H9 (cell line): ENCODE results near the gene SMYD5. TPM values are rescaled to one million over a fixed set of nuclear protein-coding genes. Genes with fewer than 3 reads are reported as not detected.

Experiments
- DNase-seq: peaks from one replicate; pipeline ENCODE4 v3.0.0-alpha.2; 2017
- H2AFZ ChIP-seq: one replicate; pipeline ENCODE4 v1.6.1; 2013; ENCODE audit warnings: mild to moderate bottlenecking, low read length, control low read depth, moderate library complexity
- H2AK5ac ChIP-seq: 2 replicates; pipeline ENCODE4 v1.6.1; 2013; ENCODE audit warnings: low read length, control low read depth, mixed read lengths; ENCODE audit not compliant: insufficient read length
- H2BK120ac ChIP-seq: one replicate; pipeline ENCODE4 v1.6.1; 2013; ENCODE audit warnings: low read depth, mild to moderate bottlenecking, low read length, control low read depth, inconsistent platforms; ENCODE audit not compliant: poor library complexity, severe bottlenecking
- H2BK12ac ChIP-seq: 2 replicates; pipeline ENCODE4 v1.6.1; 2013; ENCODE audit warnings: low read length, control low read depth, mixed read lengths, low read depth; ENCODE audit not compliant: insufficient read length
- H2BK15ac ChIP-seq: 2 replicates; pipeline ENCODE4 v1.6.1; 2013; ENCODE audit warnings: low read depth, low read length, control low read depth
- H2BK20ac ChIP-seq: one replicate; pipeline ENCODE4 v1.6.1; 2013; ENCODE audit warnings: low read depth, mild to moderate bottlenecking, low read length, control low read depth, inconsistent platforms; ENCODE audit not compliant: poor library complexity, severe bottlenecking
- H2BK5ac ChIP-seq: 2 replicates; pipeline ENCODE4 v1.6.1; 2013; ENCODE audit warnings: low read length, control low read depth, mixed read lengths; ENCODE audit not compliant: insufficient read length
- H3K14ac ChIP-seq: 2 replicates; pipeline ENCODE4 v1.6.1; 2013; ENCODE audit warnings: low read length, control low read depth; ENCODE audit not compliant: insufficient read depth
- H3K18ac ChIP-seq: 2 replicates; pipeline ENCODE4 v1.6.1; 2013; ENCODE audit warnings: low read depth, mild to moderate bottlenecking, mixed read lengths, low read length, control low read depth; ENCODE audit not compliant: insufficient read length
- H3K23ac ChIP-seq: 2 replicates; pipeline ENCODE4 v1.6.1; 2013; ENCODE audit warnings: low read length, control low read depth, mixed read lengths, low read depth; ENCODE audit not compliant: insufficient read length
- H3K23me2 ChIP-seq: 2 replicates; pipeline ENCODE4 v1.6.1; 2013; ENCODE audit warnings: low read depth, mild to moderate bottlenecking, mixed read lengths, low read length, control low read depth; ENCODE audit not compliant: insufficient read length, poor library complexity, severe bottlenecking
- H3K27ac ChIP-seq: 2 replicates; pipeline ENCODE4 v1.5.1; 2013; ENCODE audit warnings: low read length, control low read depth, mixed read lengths, low read depth; ENCODE audit not compliant: insufficient read length
- H3K27me3 ChIP-seq: 2 replicates; pipeline ENCODE4 v1.6.1; 2013; ENCODE audit warnings: low read length, control low read depth, inconsistent platforms; ENCODE audit not compliant: insufficient read depth
- H3K4ac ChIP-seq: 2 replicates; pipeline ENCODE4 v1.6.1; 2013; ENCODE audit warnings: low read depth, mild to moderate bottlenecking, control low read depth, inconsistent platforms, low read length, moderate library complexity
- H3K4me1 ChIP-seq: 2 replicates; pipeline ENCODE4 v1.6.1; 2013; ENCODE audit warnings: low read length, control low read depth, inconsistent platforms; ENCODE audit not compliant: insufficient read depth
- H3K4me2 ChIP-seq: 2 replicates; pipeline ENCODE4 v1.6.1; 2013; ENCODE audit warnings: low read length, control low read depth, mixed read lengths; ENCODE audit not compliant: insufficient read length, insufficient read depth
- H3K56ac ChIP-seq: 2 replicates; pipeline ENCODE4 v1.6.1; 2013; ENCODE audit warnings: low read depth, mild to moderate bottlenecking, mixed read lengths, low read length, control low read depth; ENCODE audit not compliant: insufficient read length
- H3K79me1 ChIP-seq: 2 replicates; pipeline ENCODE4 v1.6.1; 2013; ENCODE audit warnings: low read depth, mild to moderate bottlenecking, moderate library complexity, low read length, control low read depth, inconsistent platforms; ENCODE audit not compliant: insufficient read depth, poor library complexity, severe bottlenecking
- H3K79me2 ChIP-seq: 2 replicates; pipeline ENCODE4 v1.6.1; 2013; ENCODE audit warnings: low read length, control low read depth, inconsistent platforms; ENCODE audit not compliant: insufficient read depth
- H3K9ac ChIP-seq: 2 replicates; pipeline ENCODE4 v1.6.1; 2013; ENCODE audit warnings: low read length, control low read depth, mixed read lengths; ENCODE audit not compliant: insufficient read length; ENCODE audit errors: extremely low read depth
- H3K9me3 ChIP-seq: one replicate; pipeline ENCODE4 v1.6.1; 2013; ENCODE audit warnings: low read depth, low read length, inconsistent platforms; ENCODE audit not compliant: control insufficient read depth
- H3T11ph ChIP-seq: one replicate; pipeline ENCODE4 v1.6.1; 2013; ENCODE audit warnings: mild to moderate bottlenecking, low read length, control low read depth, inconsistent platforms
- H4K20me1 ChIP-seq: one replicate; pipeline ENCODE4 v1.6.1; 2013; ENCODE audit not compliant: control insufficient read depth, insufficient read length, insufficient read depth
- H4K5ac ChIP-seq: 2 replicates; pipeline ENCODE4 v1.6.1; 2013; ENCODE audit warnings: low read depth, mild to moderate bottlenecking, mixed read lengths, low read length, control low read depth; ENCODE audit not compliant: insufficient read length
- H4K8ac ChIP-seq: replicated peaks from 2 replicates; pipeline ENCODE4 v1.6.1; 2013; ENCODE audit warnings: low read length, control low read depth, mixed read lengths, low read depth; ENCODE audit not compliant: insufficient read length
- H4K91ac ChIP-seq: 2 replicates; pipeline ENCODE4 v1.6.1; 2013; ENCODE audit warnings: low read depth, mild to moderate bottlenecking, moderate library complexity, mixed read lengths, low read length, control low read depth; ENCODE audit not compliant: insufficient read length
- H3K27ac Mint-ChIP-seq, 3 experiments: 2 replicates in 2 of 3; 3 replicates in 1 of 3; pipeline ENCODE4 v1.8.0; 2020 to 2021; ENCODE audit warnings: mixed read lengths in 3 of 3, mild to moderate bottlenecking in 1 of 3, moderate library complexity in 1 of 3
- H3K27me3 Mint-ChIP-seq: 2 replicates; pipeline ENCODE4 v1.8.0; 2021; ENCODE audit warnings: low read depth, mild to moderate bottlenecking, moderate library complexity, mixed read lengths
- H3K36me3 Mint-ChIP-seq, 3 experiments: 2 replicates in 2 of 3; 3 replicates in 1 of 3; pipeline ENCODE4 v1.8.0; 2020 to 2021; ENCODE audit warnings: low read depth in 3 of 3, mixed read lengths in 3 of 3; ENCODE audit not compliant: insufficient read depth in 1 of 3
- H3K4me1 Mint-ChIP-seq, 2 experiments: 2 replicates each; pipeline ENCODE4 v1.8.0; 2020; ENCODE audit warnings: mixed read lengths in 2 of 2
- H3K4me3 Mint-ChIP-seq, 2 experiments: 2 replicates in 1 of 2; 3 replicates in 1 of 2; pipeline ENCODE4 v1.8.0; 2020 to 2021; ENCODE audit warnings: mild to moderate bottlenecking in 2 of 2, mixed read lengths in 2 of 2, moderate library complexity in 1 of 2
- H3K9me3 Mint-ChIP-seq, 2 experiments: 2 replicates in 1 of 2; 3 replicates in 1 of 2; pipeline ENCODE4 v1.8.0; 2020; ENCODE audit warnings: mild to moderate bottlenecking in 2 of 2, mixed read lengths in 2 of 2, moderate library complexity in 1 of 2
- WGBS: extraction: QIAGEN DNeasy Blood & Tissue Kit; methylation state at CpG from one replicate; pipeline ENCODE4 v1.1.7; 2013; ENCODE audit warnings: missing lambda C conversion rate, low lambda C conversion rate, mixed read lengths; ENCODE audit not compliant: insufficient read length; ENCODE audit errors: extremely low coverage; 5-methylcytosine and 5-hydroxymethylcytosine counted together
- total RNA-seq: library from RNA; stranded (reverse); gene quantifications from 2 replicates; pipeline ENCODE4 v1.2.1, GENCODE V29; 2021
- TF ChIP-seq, protein P1 (sequence below): fragments of 200-600 bp; sonication (generic); conservative IDR thresholded peaks from 3 replicates; pipeline ENCODE4 v1.8.0; 2021; ENCODE audit warnings: antibody characterized with exemption, mild to moderate bottlenecking

SMYD5 gene
- total RNA-seq, 1 experiment from 2014 or later, result 45.2 TPM

DNA sequence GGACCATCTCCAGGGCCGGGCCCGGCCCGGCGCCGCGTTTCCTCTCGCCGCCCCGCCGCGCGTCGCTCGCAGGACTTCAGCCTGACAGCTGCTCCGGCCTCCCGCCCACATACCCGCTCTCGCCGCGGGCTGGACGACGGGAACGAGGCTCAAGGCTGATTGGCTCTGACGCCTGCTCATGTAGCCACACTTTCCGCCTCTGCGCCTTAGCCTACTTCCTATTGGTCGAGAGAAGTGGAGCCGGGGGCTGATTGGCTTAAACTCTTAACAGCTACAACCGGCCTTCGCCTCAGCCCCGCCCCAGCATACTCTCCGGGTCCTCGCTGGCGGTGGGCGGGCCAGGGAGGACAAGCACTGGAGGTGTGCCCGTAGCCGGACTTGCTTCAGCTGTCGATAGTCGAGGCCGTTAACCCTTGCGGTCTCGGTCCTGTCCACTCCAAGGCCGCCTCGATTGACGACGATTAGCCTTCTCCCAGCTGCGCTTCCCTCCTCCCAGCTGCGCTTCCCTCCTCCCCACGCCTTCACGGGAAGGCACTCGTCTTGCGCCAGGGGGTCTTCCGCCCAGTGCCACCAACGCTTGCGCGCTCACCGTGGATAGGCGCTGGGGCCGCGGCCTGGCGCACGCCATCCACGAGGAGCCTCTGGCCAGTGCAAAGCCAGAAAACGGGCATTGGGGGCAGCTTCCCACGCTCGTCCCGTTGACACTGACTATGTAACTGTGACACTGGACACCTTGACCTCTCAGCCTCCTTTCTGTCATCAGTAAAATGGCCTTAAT is 19.3 kb downstream of the SMYD5 start, which contains the start of gene PRADC1:
PRADC1 (minus strand) TSS at position 86 of the 778 bp plus-strand sequence; CDS start at position 7, 79 bp downstream.
- Histone ChIP-seq H3K4me1 (peaks cover 8% of the 10 kb centered on the region; the same call in 1 of the 2 replicates), H3T11ph (no peak within 1 kb of the TSS), H4K91ac (no peak within 1 kb of the TSS), H4K5ac (no peak within 1 kb of the TSS), H3K14ac (no peak within 1 kb of the TSS), H3K9ac (peak within 1 kb of the TSS; percentile 66), H2BK20ac (no peak within 1 kb of the TSS), H3K4me2 (peak within 1 kb of the TSS; percentile 96), H3K23me2 (peaks cover 14% of the 10 kb centered on the region), H4K20me1 (no peaks in the 10 kb centered on the region), H3K4ac (no peak within 1 kb of the TSS), H2BK5ac (no peak within 1 kb of the TSS), H3K27me3 (no peaks in the 10 kb centered on the region), H3K27ac (no peak within 1 kb of the TSS), H2BK15ac (no peak within 1 kb of the TSS), H3K9me3 (no peaks in the 10 kb centered on the region), H2AFZ (peak within 1 kb of the TSS; percentile 11), H3K18ac (no peak within 1 kb of the TSS), H2AK5ac (no peak within 1 kb of the TSS), H4K8ac (no peak within 1 kb of the TSS), H3K56ac (no peak within 1 kb of the TSS), H3K79me1 (no peaks in the 10 kb centered on the region), H3K23ac (no peak within 1 kb of the TSS), H2BK120ac (no peak within 1 kb of the TSS), H3K79me2 (peaks cover 32% of the 10 kb centered on the region), H2BK12ac (no peak within 1 kb of the TSS)
- peaks cover 27 to 30% of the 10 kb centered on the region in 2 experiments for H3K4me1 Mint-ChIP-seq
- peak; percentile 100 for DNase-seq
- TF ChIP-seq, protein P1, sequence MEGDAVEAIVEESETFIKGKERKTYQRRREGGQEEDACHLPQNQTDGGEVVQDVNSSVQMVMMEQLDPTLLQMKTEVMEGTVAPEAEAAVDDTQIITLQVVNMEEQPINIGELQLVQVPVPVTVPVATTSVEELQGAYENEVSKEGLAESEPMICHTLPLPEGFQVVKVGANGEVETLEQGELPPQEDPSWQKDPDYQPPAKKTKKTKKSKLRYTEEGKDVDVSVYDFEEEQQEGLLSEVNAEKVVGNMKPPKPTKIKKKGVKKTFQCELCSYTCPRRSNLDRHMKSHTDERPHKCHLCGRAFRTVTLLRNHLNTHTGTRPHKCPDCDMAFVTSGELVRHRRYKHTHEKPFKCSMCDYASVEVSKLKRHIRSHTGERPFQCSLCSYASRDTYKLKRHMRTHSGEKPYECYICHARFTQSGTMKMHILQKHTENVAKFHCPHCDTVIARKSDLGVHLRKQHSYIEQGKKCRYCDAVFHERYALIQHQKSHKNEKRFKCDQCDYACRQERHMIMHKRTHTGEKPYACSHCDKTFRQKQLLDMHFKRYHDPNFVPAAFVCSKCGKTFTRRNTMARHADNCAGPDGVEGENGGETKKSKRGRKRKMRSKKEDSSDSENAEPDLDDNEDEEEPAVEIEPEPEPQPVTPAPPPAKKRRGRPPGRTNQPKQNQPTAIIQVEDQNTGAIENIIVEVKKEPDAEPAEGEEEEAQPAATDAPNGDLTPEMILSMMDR, result no peak
- no peaks in the 10 kb centered on the region for H3K9me3 Mint-ChIP-seq
- H3K27me3 Mint-ChIP-seq, result no peaks in the 10 kb centered on the region; the same call in 1 of the 2 replicates
- no CpG with 5 or more reads among the region's 67 CpGs for WGBS
- H3K4me3 Mint-ChIP-seq, result peak within 1 kb of the TSS; percentile 97 to 99
- peaks cover 5 to 18% (median 10%) of the 10 kb centered on the region in 3 experiments; a peak in 6 of 7 replicates for H3K36me3 Mint-ChIP-seq
- H3K27ac Mint-ChIP-seq, result peak within 1 kb of the TSS; percentile 91 to 95 (median 93); a peak in 6 of 7 replicates
